GM12873 (cell line): Measurements from ENCODE around the gene CD247.

Experiments
- CTCF ChIP-seq: IDR thresholded peaks from 2 replicates; pipeline ENCODE4 v1.5.1; 2012; ENCODE audit warnings: low read depth, mild to moderate bottlenecking, moderate library complexity, low read length, control low read depth; ENCODE audit not compliant: insufficient read depth; ENCODE audit errors: missing control alignments

CD247 gene

GRCh38 chr1:167462341-167462740 is 56.0 kb downstream of the CD247 start:
- TF ChIP-seq CTCF, result no peak

GRCh38 chr1:167460836-167461235 is 57.5 kb downstream of the CD247 start:
- no peak for TF ChIP-seq CTCF

GRCh38 chr1:167457936-167458584 is 60.3 kb downstream of the CD247 start:
- no peak for TF ChIP-seq CTCF

GRCh38 chr1:167456926-167457325 is 61.4 kb downstream of the CD247 start:
- TF ChIP-seq CTCF, result no peak

- TF ChIP-seq CTCF, result no peak
These were observed 61.8 kb downstream of the CD247 start for GRCh38 chr1:167456524-167456923.

- TF ChIP-seq CTCF, result no peak
These were observed 62.4 kb downstream of the CD247 start for GRCh38 chr1:167455786-167456446.

GRCh38 chr1:167454894-167455785 is 63.2 kb downstream of the CD247 start:
- TF ChIP-seq CTCF, result no peak
